Duodenal mucosa (tissue), 2 donors: ENCODE data around the gene RPL41.

Source experiments
- H3K27ac ChIP-seq: one replicate; pipeline ENCODE4 v1.7.0; 2013; ENCODE audit warnings: low read depth, low read length
- H3K27me3 ChIP-seq, 2 donors: one replicate each; pipeline ENCODE4 v1.7.0; 2013; ENCODE audit warnings: low read length in 2 of 2, control low read depth in 1 of 2; ENCODE audit not compliant: insufficient read depth in 2 of 2, control insufficient read depth in 1 of 2
- H3K36me3 ChIP-seq, 2 donors: one replicate each; pipeline ENCODE4 v1.7.0; 2013; ENCODE audit warnings: low read length in 2 of 2, control low read depth in 1 of 2; ENCODE audit not compliant: insufficient read depth in 2 of 2, control insufficient read depth in 1 of 2
- H3K4me1 ChIP-seq, 2 donors: one replicate each; pipeline ENCODE4 v1.7.0; 2013; ENCODE audit warnings: low read length in 2 of 2, control low read depth in 1 of 2; ENCODE audit not compliant: insufficient read depth in 2 of 2, control insufficient read depth in 1 of 2
- H3K4me3 ChIP-seq, 2 donors: one replicate each; pipeline ENCODE4 v1.7.0; 2013; ENCODE audit warnings: low read length in 2 of 2, low read depth in 1 of 2
- H3K9ac ChIP-seq, 2 donors: one replicate each; pipeline ENCODE4 v1.7.0; 2013; ENCODE audit warnings: low read length in 2 of 2, low read depth in 1 of 2
- H3K9me3 ChIP-seq, 2 donors: one replicate each; pipeline ENCODE4 v1.7.0; 2013; ENCODE audit warnings: low read length in 2 of 2, control low read depth in 1 of 2; ENCODE audit not compliant: control insufficient read depth in 1 of 2

The RPL41 gene

GRCh38 chr12:56081393-56082347 lies 34.8 kb upstream of the RPL41 start:
- Histone ChIP-seq H3K36me3 (peaks cover 13 to 26% of the 10 kb centered on the region in 2 donors), H3K9me3 (no peaks in the 10 kb centered on the region), H3K27ac (peak overlapping the region; percentile 96), H3K4me1 (peaks cover 27 to 52% of the 10 kb centered on the region in 2 donors), H3K4me3 (peak overlapping the region; percentile 83 to 89), H3K27me3 (no peaks in the 10 kb centered on the region), H3K9ac (peak overlapping the region; percentile 89 to 96)

GRCh38 chr12:56082382-56082781 lies 34.1 kb upstream of the RPL41 start:
- peaks cover 13 to 33% of the 10 kb centered on the region in 2 donors for H3K36me3 ChIP-seq
- peaks cover 34 to 59% of the 10 kb centered on the region in 2 donors for H3K4me1 ChIP-seq
- H3K9ac ChIP-seq, result peak overlapping the region; percentile 63 to 96
- H3K27me3 ChIP-seq, result no peaks in the 10 kb centered on the region
- peak overlapping the region; percentile 96 for H3K27ac ChIP-seq
- H3K4me3 ChIP-seq, result peak overlapping the region; percentile 64 to 83
- H3K9me3 ChIP-seq, result no peaks in the 10 kb centered on the region

- peak overlapping the region; percentile 96 for H3K27ac ChIP-seq
- H3K36me3 ChIP-seq, result peaks cover 18 to 39% of the 10 kb centered on the region in 2 donors
- peak overlapping the region; percentile 64 to 83 for H3K4me3 ChIP-seq
- peak overlapping the region; percentile 63 to 96 for H3K9ac ChIP-seq
- no peaks in the 10 kb centered on the region for H3K9me3 ChIP-seq
- H3K4me1 ChIP-seq, result peaks cover 35 to 59% of the 10 kb centered on the region in 2 donors
- H3K27me3 ChIP-seq, result no peaks in the 10 kb centered on the region
These were observed 33.5 kb upstream of the RPL41 start for GRCh38 chr12:56082967-56083366.

- Histone ChIP-seq H3K36me3 (peaks cover 25 to 51% of the 10 kb centered on the region in 2 donors), H3K9me3 (no peaks in the 10 kb centered on the region), H3K27me3 (no peaks in the 10 kb centered on the region), H3K9ac (no peak overlapping the region), H3K27ac (no peak overlapping the region), H3K4me3 (no peak overlapping the region), H3K4me1 (peaks cover 35 to 50% of the 10 kb centered on the region in 2 donors)
These were observed 31.4 kb upstream of the RPL41 start for GRCh38 chr12:56084958-56085543.

GRCh38 chr12:56086096-56086495 lies 30.3 kb upstream of the RPL41 start:
- peak overlapping the region in 1 of 2 donors; percentile 4 for H3K9ac ChIP-seq
- H3K27ac ChIP-seq, result no peak overlapping the region
- H3K4me1 ChIP-seq, result peaks cover 35 to 44% of the 10 kb centered on the region in 2 donors
- no peaks in the 10 kb centered on the region for H3K9me3 ChIP-seq
- H3K4me3 ChIP-seq, result no peak overlapping the region
- no peaks in the 10 kb centered on the region for H3K27me3 ChIP-seq
- peaks cover 25 to 60% of the 10 kb centered on the region in 2 donors for H3K36me3 ChIP-seq

DNA sequence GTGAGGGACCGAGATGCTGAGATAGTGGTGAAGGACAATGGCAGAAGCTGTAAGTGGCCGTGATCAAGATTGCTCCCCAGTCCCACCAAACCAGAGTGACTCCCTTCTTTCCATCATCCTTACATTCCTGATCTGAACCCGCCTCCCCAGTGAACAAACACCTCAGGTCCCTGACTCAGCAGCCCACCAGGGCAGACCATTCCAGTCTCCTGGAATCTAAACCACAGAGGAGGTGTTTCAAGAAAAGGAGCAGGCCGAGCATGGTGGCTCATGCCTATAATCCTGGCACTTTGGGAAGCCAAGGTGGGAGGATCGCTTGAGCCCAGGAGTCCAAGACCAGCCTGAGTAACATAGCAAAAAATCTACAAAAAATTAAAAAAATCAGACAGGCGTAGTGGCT lies 29.8 kb upstream of the RPL41 start:
- H3K27ac ChIP-seq, result no peak overlapping the region
- H3K27me3 ChIP-seq, result no peaks in the 10 kb centered on the region
- H3K4me1 ChIP-seq, result peaks cover 35 to 44% of the 10 kb centered on the region in 2 donors
- peaks cover 25 to 63% of the 10 kb centered on the region in 2 donors for H3K36me3 ChIP-seq
- H3K9ac ChIP-seq, result peak overlapping the region in 1 of 2 donors; percentile 4
- H3K4me3 ChIP-seq, result no peak overlapping the region
- no peaks in the 10 kb centered on the region for H3K9me3 ChIP-seq

DNA sequence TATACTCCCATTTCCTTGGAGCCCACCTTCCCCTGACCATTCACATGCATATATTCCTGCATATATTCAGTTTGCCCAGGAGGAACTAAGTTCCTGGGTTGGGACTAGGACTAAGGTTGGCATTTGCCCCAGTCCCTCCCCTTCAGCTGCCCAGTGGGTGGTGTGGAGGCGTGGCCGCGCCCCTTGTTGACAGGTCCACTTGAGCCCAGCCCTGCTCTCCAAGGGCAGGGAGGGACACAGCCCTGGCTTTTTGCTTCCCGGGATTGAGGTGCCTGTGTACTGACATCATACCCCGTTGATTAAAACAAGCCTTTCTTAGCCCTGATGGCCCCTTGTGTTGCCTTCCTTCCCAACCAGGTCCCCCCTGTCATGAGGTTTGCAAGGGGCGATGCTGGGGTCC lies 29.2 kb upstream of the RPL41 start:
- Histone ChIP-seq H3K27ac (peak overlapping the region; percentile 5), H3K4me3 (no peak overlapping the region), H3K9me3 (no peaks in the 10 kb centered on the region), H3K36me3 (peaks cover 25 to 64% of the 10 kb centered on the region in 2 donors), H3K4me1 (peaks cover 34 to 42% of the 10 kb centered on the region in 2 donors), H3K9ac (no peak overlapping the region), H3K27me3 (no peaks in the 10 kb centered on the region)

DNA sequence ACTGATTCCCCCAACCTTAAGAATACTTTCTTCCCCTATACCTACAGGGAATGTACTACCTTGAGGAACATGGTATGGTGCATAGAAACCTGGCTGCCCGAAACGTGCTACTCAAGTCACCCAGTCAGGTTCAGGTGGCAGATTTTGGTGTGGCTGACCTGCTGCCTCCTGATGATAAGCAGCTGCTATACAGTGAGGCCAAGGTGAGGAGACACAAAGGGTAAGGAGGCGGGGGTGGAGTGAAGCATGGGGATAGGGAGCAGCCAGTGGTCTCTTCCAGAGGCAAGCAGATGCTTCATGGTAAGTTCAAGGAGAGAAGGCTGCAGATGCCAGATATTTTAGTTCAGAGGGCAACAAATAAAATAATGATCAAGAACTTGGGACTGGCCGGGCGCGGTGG lies 18.7 kb upstream of the RPL41 start:
- H3K27me3 ChIP-seq, result no peaks in the 10 kb centered on the region
- peaks cover 8 to 25% of the 10 kb centered on the region in 2 donors for H3K4me1 ChIP-seq
- no peak overlapping the region for H3K9ac ChIP-seq
- H3K36me3 ChIP-seq, result peaks cover 35 to 72% of the 10 kb centered on the region in 2 donors
- H3K4me3 ChIP-seq, result no peak overlapping the region
- H3K9me3 ChIP-seq, result no peaks in the 10 kb centered on the region
- no peak overlapping the region for H3K27ac ChIP-seq

DNA sequence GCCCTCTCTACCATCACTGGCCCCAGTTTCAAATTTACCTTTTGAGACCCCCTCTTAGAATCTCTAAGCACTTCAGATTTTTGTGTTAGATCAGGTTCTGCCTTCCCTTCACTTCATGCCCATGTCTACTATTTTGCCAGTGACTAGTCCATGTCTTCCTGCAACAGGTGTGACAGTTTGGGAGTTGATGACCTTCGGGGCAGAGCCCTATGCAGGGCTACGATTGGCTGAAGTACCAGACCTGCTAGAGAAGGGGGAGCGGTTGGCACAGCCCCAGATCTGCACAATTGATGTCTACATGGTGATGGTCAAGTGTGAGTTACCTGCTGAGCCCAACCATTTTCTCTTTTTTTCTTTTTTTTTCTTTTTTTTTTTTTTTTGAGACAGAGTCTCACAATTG lies 17.8 kb upstream of the RPL41 start:
- no peak overlapping the region for H3K9ac ChIP-seq
- H3K4me3 ChIP-seq, result no peak overlapping the region
- no peak overlapping the region for H3K27ac ChIP-seq
- peaks cover 27 to 63% of the 10 kb centered on the region in 2 donors for H3K36me3 ChIP-seq
- no peaks in the 10 kb centered on the region for H3K9me3 ChIP-seq
- no peaks in the 10 kb centered on the region for H3K27me3 ChIP-seq
- H3K4me1 ChIP-seq, result peaks cover 15 to 33% of the 10 kb centered on the region in 2 donors

GRCh38 chr12:56099787-56100186 lies 16.6 kb upstream of the RPL41 start:
- Histone ChIP-seq H3K9me3 (no peaks in the 10 kb centered on the region), H3K4me3 (no peak overlapping the region), H3K4me1 (peaks cover 16 to 36% of the 10 kb centered on the region in 2 donors), H3K36me3 (peaks cover 24 to 53% of the 10 kb centered on the region in 2 donors), H3K27ac (no peak overlapping the region), H3K27me3 (no peaks in the 10 kb centered on the region), H3K9ac (no peak overlapping the region)
